H9 (cell line): ENCODE data around the gene ZFAND3. TPM values are rescaled to one million over a fixed set of nuclear protein-coding genes. Genes with fewer than 3 reads are reported as not detected.

Experiments
- DNase-seq: peaks from one replicate; pipeline ENCODE4 v3.0.0-alpha.2; 2017
- H2AFZ ChIP-seq: one replicate; pipeline ENCODE4 v1.6.1; 2013; ENCODE audit warnings: mild to moderate bottlenecking, low read length, control low read depth, moderate library complexity
- H2AK5ac ChIP-seq: 2 replicates; pipeline ENCODE4 v1.6.1; 2013; ENCODE audit warnings: low read length, control low read depth, mixed read lengths; ENCODE audit not compliant: insufficient read length
- H2BK120ac ChIP-seq: one replicate; pipeline ENCODE4 v1.6.1; 2013; ENCODE audit warnings: low read depth, mild to moderate bottlenecking, low read length, control low read depth, inconsistent platforms; ENCODE audit not compliant: poor library complexity, severe bottlenecking
- H2BK12ac ChIP-seq: 2 replicates; pipeline ENCODE4 v1.6.1; 2013; ENCODE audit warnings: low read length, control low read depth, mixed read lengths, low read depth; ENCODE audit not compliant: insufficient read length
- H2BK15ac ChIP-seq: 2 replicates; pipeline ENCODE4 v1.6.1; 2013; ENCODE audit warnings: low read depth, low read length, control low read depth
- H2BK20ac ChIP-seq: one replicate; pipeline ENCODE4 v1.6.1; 2013; ENCODE audit warnings: low read depth, mild to moderate bottlenecking, low read length, control low read depth, inconsistent platforms; ENCODE audit not compliant: poor library complexity, severe bottlenecking
- H2BK5ac ChIP-seq: 2 replicates; pipeline ENCODE4 v1.6.1; 2013; ENCODE audit warnings: low read length, control low read depth, mixed read lengths; ENCODE audit not compliant: insufficient read length
- H3K14ac ChIP-seq: 2 replicates; pipeline ENCODE4 v1.6.1; 2013; ENCODE audit warnings: low read length, control low read depth; ENCODE audit not compliant: insufficient read depth
- H3K18ac ChIP-seq: 2 replicates; pipeline ENCODE4 v1.6.1; 2013; ENCODE audit warnings: low read depth, mild to moderate bottlenecking, mixed read lengths, low read length, control low read depth; ENCODE audit not compliant: insufficient read length
- H3K23ac ChIP-seq: 2 replicates; pipeline ENCODE4 v1.6.1; 2013; ENCODE audit warnings: low read length, control low read depth, mixed read lengths, low read depth; ENCODE audit not compliant: insufficient read length
- H3K23me2 ChIP-seq: 2 replicates; pipeline ENCODE4 v1.6.1; 2013; ENCODE audit warnings: low read depth, mild to moderate bottlenecking, mixed read lengths, low read length, control low read depth; ENCODE audit not compliant: insufficient read length, poor library complexity, severe bottlenecking
- H3K27ac ChIP-seq: 2 replicates; pipeline ENCODE4 v1.5.1; 2013; ENCODE audit warnings: low read length, control low read depth, mixed read lengths, low read depth; ENCODE audit not compliant: insufficient read length
- H3K27me3 ChIP-seq: 2 replicates; pipeline ENCODE4 v1.6.1; 2013; ENCODE audit warnings: low read length, control low read depth, inconsistent platforms; ENCODE audit not compliant: insufficient read depth
- H3K4ac ChIP-seq: 2 replicates; pipeline ENCODE4 v1.6.1; 2013; ENCODE audit warnings: low read depth, mild to moderate bottlenecking, control low read depth, inconsistent platforms, low read length, moderate library complexity
- H3K4me1 ChIP-seq: 2 replicates; pipeline ENCODE4 v1.6.1; 2013; ENCODE audit warnings: low read length, control low read depth, inconsistent platforms; ENCODE audit not compliant: insufficient read depth
- H3K4me2 ChIP-seq: 2 replicates; pipeline ENCODE4 v1.6.1; 2013; ENCODE audit warnings: low read length, control low read depth, mixed read lengths; ENCODE audit not compliant: insufficient read length, insufficient read depth
- H3K56ac ChIP-seq: 2 replicates; pipeline ENCODE4 v1.6.1; 2013; ENCODE audit warnings: low read depth, mild to moderate bottlenecking, mixed read lengths, low read length, control low read depth; ENCODE audit not compliant: insufficient read length
- H3K79me1 ChIP-seq: 2 replicates; pipeline ENCODE4 v1.6.1; 2013; ENCODE audit warnings: low read depth, mild to moderate bottlenecking, moderate library complexity, low read length, control low read depth, inconsistent platforms; ENCODE audit not compliant: insufficient read depth, poor library complexity, severe bottlenecking
- H3K79me2 ChIP-seq: 2 replicates; pipeline ENCODE4 v1.6.1; 2013; ENCODE audit warnings: low read length, control low read depth, inconsistent platforms; ENCODE audit not compliant: insufficient read depth
- H3K9ac ChIP-seq: 2 replicates; pipeline ENCODE4 v1.6.1; 2013; ENCODE audit warnings: low read length, control low read depth, mixed read lengths; ENCODE audit not compliant: insufficient read length; ENCODE audit errors: extremely low read depth
- H3K9me3 ChIP-seq: one replicate; pipeline ENCODE4 v1.6.1; 2013; ENCODE audit warnings: low read depth, low read length, inconsistent platforms; ENCODE audit not compliant: control insufficient read depth
- H3T11ph ChIP-seq: one replicate; pipeline ENCODE4 v1.6.1; 2013; ENCODE audit warnings: mild to moderate bottlenecking, low read length, control low read depth, inconsistent platforms
- H4K20me1 ChIP-seq: one replicate; pipeline ENCODE4 v1.6.1; 2013; ENCODE audit not compliant: control insufficient read depth, insufficient read length, insufficient read depth
- H4K5ac ChIP-seq: 2 replicates; pipeline ENCODE4 v1.6.1; 2013; ENCODE audit warnings: low read depth, mild to moderate bottlenecking, mixed read lengths, low read length, control low read depth; ENCODE audit not compliant: insufficient read length
- H4K8ac ChIP-seq: replicated peaks from 2 replicates; pipeline ENCODE4 v1.6.1; 2013; ENCODE audit warnings: low read length, control low read depth, mixed read lengths, low read depth; ENCODE audit not compliant: insufficient read length
- H4K91ac ChIP-seq: 2 replicates; pipeline ENCODE4 v1.6.1; 2013; ENCODE audit warnings: low read depth, mild to moderate bottlenecking, moderate library complexity, mixed read lengths, low read length, control low read depth; ENCODE audit not compliant: insufficient read length
- H3K27ac Mint-ChIP-seq, 3 experiments: 2 replicates in 2 of 3; 3 replicates in 1 of 3; pipeline ENCODE4 v1.8.0; 2020 to 2021; ENCODE audit warnings: mixed read lengths in 3 of 3, mild to moderate bottlenecking in 1 of 3, moderate library complexity in 1 of 3
- H3K27me3 Mint-ChIP-seq: 2 replicates; pipeline ENCODE4 v1.8.0; 2021; ENCODE audit warnings: low read depth, mild to moderate bottlenecking, moderate library complexity, mixed read lengths
- H3K36me3 Mint-ChIP-seq, 3 experiments: 2 replicates in 2 of 3; 3 replicates in 1 of 3; pipeline ENCODE4 v1.8.0; 2020 to 2021; ENCODE audit warnings: low read depth in 3 of 3, mixed read lengths in 3 of 3; ENCODE audit not compliant: insufficient read depth in 1 of 3
- H3K4me1 Mint-ChIP-seq, 2 experiments: 2 replicates each; pipeline ENCODE4 v1.8.0; 2020; ENCODE audit warnings: mixed read lengths in 2 of 2
- H3K4me3 Mint-ChIP-seq, 2 experiments: 2 replicates in 1 of 2; 3 replicates in 1 of 2; pipeline ENCODE4 v1.8.0; 2020 to 2021; ENCODE audit warnings: mild to moderate bottlenecking in 2 of 2, mixed read lengths in 2 of 2, moderate library complexity in 1 of 2
- H3K9me3 Mint-ChIP-seq, 2 experiments: 2 replicates in 1 of 2; 3 replicates in 1 of 2; pipeline ENCODE4 v1.8.0; 2020; ENCODE audit warnings: mild to moderate bottlenecking in 2 of 2, mixed read lengths in 2 of 2, moderate library complexity in 1 of 2
- CTCF ChIP-seq: fragments of 200-600 bp; sonication (generic); conservative IDR thresholded peaks from 3 replicates; pipeline ENCODE4 v1.8.0; 2021; ENCODE audit warnings: antibody characterized with exemption, mild to moderate bottlenecking
- WGBS: extraction: QIAGEN DNeasy Blood & Tissue Kit; methylation state at CpG from one replicate; pipeline ENCODE4 v1.1.7; 2013; ENCODE audit warnings: missing lambda C conversion rate, low lambda C conversion rate, mixed read lengths; ENCODE audit not compliant: insufficient read length; ENCODE audit errors: extremely low coverage; 5-methylcytosine and 5-hydroxymethylcytosine counted together
- total RNA-seq: library from RNA; stranded (reverse); gene quantifications from 2 replicates; pipeline ENCODE4 v1.2.1, GENCODE V29; 2021

The ZFAND3 gene
- total RNA-seq, 1 experiment from 2014 or later = 57.7 TPM

GRCh38 chr6:38198219-38198618, 378.7 kb downstream of the ZFAND3 start:
- Histone ChIP-seq H3K9me3 (no peaks in the 10 kb centered on the region), H2BK12ac (no peak overlapping the region), H2BK120ac (no peak overlapping the region), H3K4me1 (0 out of 2 replicates have a peak, but pooled peaks cover 2% of the 10 kb centered on the region), H3K9ac (no peak overlapping the region), H3K23me2 (no peaks in the 10 kb centered on the region), H4K8ac (no peak overlapping the region), H4K91ac (no peak overlapping the region), H3K27me3 (no peaks in the 10 kb centered on the region), H2AK5ac (no peak overlapping the region), H2BK15ac (no peak overlapping the region), H3K56ac (no peak overlapping the region), H3K18ac (no peak overlapping the region), H3K4me2 (no peak overlapping the region), H4K20me1 (no peaks in the 10 kb centered on the region), H3K4ac (no peak overlapping the region), H3K23ac (no peak overlapping the region), H4K5ac (no peak overlapping the region), H3T11ph (no peak overlapping the region), H2BK20ac (no peak overlapping the region), H3K14ac (no peak overlapping the region), H2AFZ (no peak overlapping the region), H3K79me1 (no peaks in the 10 kb centered on the region), H3K79me2 (no peaks in the 10 kb centered on the region), H3K27ac (no peak overlapping the region), H2BK5ac (no peak overlapping the region)
- WGBS = no CpG with 5 or more reads among the region's 8 CpGs
- Mint-ChIP-seq H3K36me3 (no peaks in the 10 kb centered on the region), H3K4me3 (no peak overlapping the region), H3K27ac (no peak overlapping the region), H3K27me3 (no peaks in the 10 kb centered on the region; the same call in 1 of the 2 replicates), H3K9me3 (no peaks in the 10 kb centered on the region), H3K4me1 (peaks cover 17 to 24% of the 10 kb centered on the region in 2 experiments)
- TF ChIP-seq CTCF = no peak; the same call in 2 of the 3 replicates
- no peak for DNase-seq

Other genes with a start within 250 kb of the ZFAND3 start
- 0.15 and 0.28 TPM in 2 replicates for gene MDGA1, start 121.8 kb upstream of the ZFAND3 start, total RNA-seq